ENCODE results near the gene ZNF280C.

DNA sequence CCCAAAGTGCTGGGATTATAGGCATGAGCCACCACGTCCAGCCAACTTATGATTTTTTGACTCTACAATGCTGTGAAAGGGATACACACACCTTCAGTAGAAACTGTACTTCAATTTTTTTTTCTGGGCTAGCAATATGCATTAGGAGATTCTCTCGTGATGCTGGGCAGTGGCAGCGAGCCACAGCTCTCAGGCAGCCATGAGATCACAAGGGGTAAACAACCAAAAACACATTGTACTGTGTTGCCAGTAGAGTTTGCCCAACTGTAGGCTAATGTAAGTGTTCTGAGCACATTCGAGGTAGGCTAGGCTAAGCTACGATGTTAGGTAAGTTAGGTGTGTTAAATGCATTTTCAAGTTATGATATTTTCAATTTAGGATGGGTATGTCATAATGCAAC lies 71.2 kb downstream of the ZNF280C start:
- TF ChIP-seq POLR2A (IDR thresholded peaks at IDR 0.05), result no peak
- TF ChIP-seq CTCF (IDR thresholded peaks at IDR 0.05), result no peak
- TF ChIP-seq EP300 (IDR thresholded peaks at IDR 0.05), result no peak

All from tibial nerve (tissue), 4 donors.